Calu3 (cell line): ENCODE measurements around the gene CYTH1. TPM values are rescaled to one million over a fixed set of nuclear protein-coding genes. Genes with fewer than 3 reads are reported as not detected.

Experiments
- BruUV-seq: library from RNA; stranded (reverse); fragments of 400-500 nt; replicated peaks from 2 replicates; lab custom pipeline; 2021; lab: Mats Ljungman, UMichigan
- CTCF ChIA-PET: fragments of 300-600 bp; sonication (Branson Sonifier 250); formaldehyde crosslinking; loops from one replicate; lab custom pipeline; 2022; ENCODE audit warnings: antibody characterized with exemption; lab: Charles Lee
- DNase-seq: peaks from one replicate; pipeline ENCODE4 v3.0.0; 2022
- H3K27ac Mint-ChIP-seq: one replicate; pipeline ENCODE4 v1.8.0; 2022; ENCODE audit warnings: mixed read lengths; ENCODE audit not compliant: unreplicated experiment
- H3K27me3 Mint-ChIP-seq: one replicate; pipeline ENCODE4 v1.8.0; 2022; ENCODE audit warnings: mixed read lengths; ENCODE audit not compliant: unreplicated experiment
- H3K36me3 Mint-ChIP-seq: one replicate; pipeline ENCODE4 v1.8.0; 2022; ENCODE audit warnings: mild to moderate bottlenecking, moderate library complexity, mixed read lengths; ENCODE audit not compliant: insufficient read depth, unreplicated experiment
- H3K4me1 Mint-ChIP-seq: one replicate; pipeline ENCODE4 v1.8.0; 2022; ENCODE audit warnings: mild to moderate bottlenecking, low read depth, mixed read lengths; ENCODE audit not compliant: unreplicated experiment
- H3K4me3 Mint-ChIP-seq: one replicate; pipeline ENCODE4 v1.8.0; 2022; ENCODE audit warnings: mild to moderate bottlenecking, low read depth, moderate library complexity, mixed read lengths; ENCODE audit not compliant: unreplicated experiment
- H3K9me3 Mint-ChIP-seq: one replicate; pipeline ENCODE4 v1.8.0; 2022; ENCODE audit warnings: low read depth, mixed read lengths; ENCODE audit not compliant: unreplicated experiment
- CTCF ChIP-seq: fragments of 200-600 bp; IDR thresholded peaks from one replicate; pipeline ENCODE4 v1.8.0; 2022; ENCODE audit warnings: antibody characterized with exemption; ENCODE audit not compliant: unreplicated experiment
- intact Hi-C: fragments of 100-400 bp; cut with micrococcal nuclease; formaldehyde crosslinking; loops from one replicate; pipeline ENCODE4 v1.10.0; 2022; ENCODE audit not compliant: unreplicated experiment
- total RNA-seq: library from RNA; stranded (reverse); gene quantifications from 2 replicates; pipeline ENCODE4 v1.2.3, GENCODE V29; 2022

Gene CYTH1
- total RNA-seq, 1 experiment from 2014 or later: 40.5 TPM

GRCh38 chr17:78652024-78652423 is 130.0 kb downstream of the CYTH1 start:
- intact Hi-C loops: no loop called here
- no peak for DNase-seq
- H3K27ac Mint-ChIP-seq: no peak overlapping the region
- no peak overlapping the region for H3K4me3 Mint-ChIP-seq
- BruUV-seq: no TSS peak
- no peaks in the 10 kb centered on the region for H3K36me3 Mint-ChIP-seq
- no peak for TF ChIP-seq CTCF
- H3K4me1 Mint-ChIP-seq: no peaks in the 10 kb centered on the region
- CTCF ChIA-PET: interaction anchor here (0.7 kb wide), 1 partner anchor 10 kb away, joined by 3 read pairs; no protein-coding TSS in a partner anchor
- H3K27me3 Mint-ChIP-seq: peaks cover 29% of the 10 kb centered on the region
- peaks cover 2% of the 10 kb centered on the region for H3K9me3 Mint-ChIP-seq

GRCh38 chr17:78651554-78651953 is 130.5 kb downstream of the CYTH1 start:
- DNase-seq: no peak
- H3K4me3 Mint-ChIP-seq: no peak overlapping the region
- no peaks in the 10 kb centered on the region for H3K36me3 Mint-ChIP-seq
- CTCF ChIA-PET: interaction anchor here (0.7 kb wide), 1 partner anchor 10 kb away, joined by 3 read pairs; no protein-coding TSS in a partner anchor
- H3K27me3 Mint-ChIP-seq: peaks cover 34% of the 10 kb centered on the region
- H3K9me3 Mint-ChIP-seq: peaks cover 2% of the 10 kb centered on the region
- no TSS peak for BruUV-seq
- H3K4me1 Mint-ChIP-seq: no peaks in the 10 kb centered on the region
- no peak overlapping the region for H3K27ac Mint-ChIP-seq
- no peak for TF ChIP-seq CTCF
- intact Hi-C loops: no loop called here

- no peak overlapping the region for H3K4me3 Mint-ChIP-seq
- DNase-seq: no peak
- CTCF ChIA-PET: no interaction called here
- intact Hi-C loops: no loop called here
- H3K27me3 Mint-ChIP-seq: peaks cover 47% of the 10 kb centered on the region
- no peaks in the 10 kb centered on the region for H3K36me3 Mint-ChIP-seq
- no peak overlapping the region for H3K27ac Mint-ChIP-seq
- no TSS peak for BruUV-seq
- no peak for TF ChIP-seq CTCF
- peaks cover 2% of the 10 kb centered on the region for H3K9me3 Mint-ChIP-seq
- no peaks in the 10 kb centered on the region for H3K4me1 Mint-ChIP-seq
These were observed 131.9 kb downstream of the CYTH1 start for GRCh38 chr17:78650093-78650715.

- Mint-ChIP-seq H3K36me3 (no peaks in the 10 kb centered on the region), H3K4me1 (no peaks in the 10 kb centered on the region), H3K27me3 (peaks cover 64% of the 10 kb centered on the region), H3K27ac (no peak overlapping the region), H3K4me3 (no peak overlapping the region), H3K9me3 (peaks cover 2% of the 10 kb centered on the region)
- no peak for TF ChIP-seq CTCF
- intact Hi-C loops: no loop called here
- no peak for DNase-seq
- no TSS peak for BruUV-seq
- CTCF ChIA-PET: interaction anchor here (0.5 kb wide), 1 partner anchor 134 kb away, joined by 7 read pairs; no protein-coding TSS in a partner anchor
These were observed 133.8 kb downstream of the CYTH1 start for GRCh38 chr17:78648293-78648692.
